IMR-90 (cell line): ENCODE data around the gene ATF7IP. TPM values are rescaled to one million over a fixed set of nuclear protein-coding genes. Genes with fewer than 3 reads are reported as not detected.

Experiments used
- ATAC-seq: fragments of 200-7000 bp; cut with Tn5 transposase; 2 replicates; pipeline ENCODE4 v1.9.1; 2020; ENCODE audit warnings: low read depth, mild to moderate bottlenecking, moderate library complexity
- BruUV-seq: library from RNA; stranded (reverse); fragments of 400-500 nt; replicated peaks from 2 replicates; lab custom pipeline; 2021; lab: Mats Ljungman, UMichigan
- CTCF ChIA-PET: fragments of 300-600 bp; formaldehyde crosslinking; extraction: SDS; loops from one replicate; lab custom pipeline; 2021; ENCODE audit warnings: antibody characterized with exemption; lab: Yijun Ruan, JAX
- POLR2A ChIA-PET: fragments of 300-600 bp; sonication (Branson Sonifier 250); formaldehyde crosslinking; loops from one replicate; lab custom pipeline; 2022; ENCODE audit warnings: antibody characterized with exemption; ENCODE audit not compliant: unreplicated experiment; lab: Charles Lee
- DNase-seq: peaks from one replicate; pipeline ENCODE4 v3.0.0; 2013
- H2AFZ ChIP-seq: replicated peaks from 2 replicates; pipeline ENCODE3; 2013; ENCODE audit warnings: low read length, mild to moderate bottlenecking; ENCODE audit not compliant: poor library complexity
- H2AK5ac ChIP-seq: 2 replicates; pipeline ENCODE4 v1.6.1; 2013; ENCODE audit warnings: low read depth, low read length, inconsistent platforms
- H2AK9ac ChIP-seq: replicated peaks from 2 replicates; pipeline ENCODE3; 2013; ENCODE audit warnings: mild to moderate bottlenecking, low read depth, low read length, moderate library complexity; ENCODE audit not compliant: poor library complexity
- H2BK120ac ChIP-seq: 2 replicates; pipeline ENCODE4 v1.6.1; 2013; ENCODE audit warnings: low read depth, low read length, inconsistent platforms
- H2BK15ac ChIP-seq: 3 replicates; pipeline ENCODE4 v1.6.1; 2013; ENCODE audit warnings: low read depth, low read length, inconsistent platforms
- H2BK20ac ChIP-seq: 2 replicates; pipeline ENCODE4 v1.6.1; 2013; ENCODE audit warnings: low read depth, mild to moderate bottlenecking, inconsistent platforms, low read length, moderate library complexity
- H2BK5ac ChIP-seq: 2 replicates; pipeline ENCODE4 v1.6.1; 2013; ENCODE audit warnings: mild to moderate bottlenecking, low read depth, low read length, inconsistent platforms; ENCODE audit not compliant: poor library complexity, severe bottlenecking
- H3K14ac ChIP-seq: replicated peaks from 2 replicates; pipeline ENCODE4 v1.6.1; 2013; ENCODE audit warnings: low read depth, low read length, inconsistent platforms
- H3K18ac ChIP-seq: 2 replicates; pipeline ENCODE4 v1.6.1; 2013; ENCODE audit warnings: low read depth, low read length, control low read depth
- H3K23ac ChIP-seq: 2 replicates; pipeline ENCODE4 v1.6.1; 2013; ENCODE audit warnings: low read depth, low read length, inconsistent platforms
- H3K27ac ChIP-seq: 2 replicates; pipeline ENCODE4 v1.5.1; 2013; ENCODE audit warnings: mild to moderate bottlenecking, control low read depth, low read length; ENCODE audit not compliant: insufficient read depth
- H3K27me3 ChIP-seq: 2 replicates; pipeline ENCODE4 v1.6.1; 2013; ENCODE audit warnings: low read length; ENCODE audit not compliant: control insufficient read depth, insufficient read depth
- H3K36me3 ChIP-seq: 2 replicates; pipeline ENCODE4 v1.6.1; 2013; ENCODE audit warnings: low read length, mixed read lengths; ENCODE audit not compliant: control insufficient read depth, insufficient read depth
- H3K4ac ChIP-seq: 2 replicates; pipeline ENCODE4 v1.6.1; 2013; ENCODE audit warnings: low read depth, low read length, inconsistent platforms
- H3K4me1 ChIP-seq: 2 replicates; pipeline ENCODE4 v1.6.1; 2013; ENCODE audit warnings: low read length, mixed read lengths; ENCODE audit not compliant: control insufficient read depth, insufficient read depth
- H3K4me2 ChIP-seq: 2 replicates; pipeline ENCODE4 v1.6.1; 2013; ENCODE audit warnings: low read depth, mild to moderate bottlenecking, control low read depth, low read length, moderate library complexity
- H3K4me3 ChIP-seq: 2 replicates; pipeline ENCODE4 v1.5.1; 2013; ENCODE audit warnings: low read depth, mild to moderate bottlenecking, control low read depth, low read length, moderate library complexity; ENCODE audit not compliant: insufficient read depth
- H3K56ac ChIP-seq: 2 replicates; pipeline ENCODE4 v1.6.1; 2013; ENCODE audit warnings: low read length, inconsistent platforms; ENCODE audit not compliant: insufficient read depth; ENCODE audit errors: extremely low read depth
- H3K79me1 ChIP-seq, 2 experiments: 2 replicates each; pipeline ENCODE4 v1.6.1; 2013; ENCODE audit warnings: low read length in 2 of 2, inconsistent platforms in 1 of 2, low read depth in 1 of 2
- H3K9ac ChIP-seq: 2 replicates; pipeline ENCODE4 v1.6.1; 2013; ENCODE audit warnings: low read depth, low read length, control low read depth
- H3K9me1 ChIP-seq: 2 replicates; pipeline ENCODE4 v1.6.1; 2013; ENCODE audit warnings: low read length, inconsistent platforms; ENCODE audit not compliant: insufficient read depth
- H3K9me3 ChIP-seq: 2 replicates; pipeline ENCODE4 v1.6.1; 2013; ENCODE audit warnings: low read length; ENCODE audit not compliant: control insufficient read depth, insufficient read depth
- H4K20me1 ChIP-seq: 2 replicates; pipeline ENCODE4 v1.6.1; 2013; ENCODE audit warnings: low read length, inconsistent platforms; ENCODE audit not compliant: insufficient read depth
- H4K5ac ChIP-seq: 2 replicates; pipeline ENCODE4 v1.6.1; 2013; ENCODE audit warnings: mild to moderate bottlenecking, low read depth, low read length, control low read depth
- H4K8ac ChIP-seq, 2 experiments: 2 replicates each; pipeline ENCODE4 v1.6.1; 2013; ENCODE audit warnings: low read depth in 2 of 2, low read length in 2 of 2, control low read depth in 1 of 2, inconsistent platforms in 1 of 2
- H4K91ac ChIP-seq: 2 replicates; pipeline ENCODE4 v1.6.1; 2013; ENCODE audit warnings: low read depth, low read length, inconsistent platforms; ENCODE audit not compliant: insufficient read depth
- CHD1 ChIP-seq: IDR thresholded peaks from 2 replicates; pipeline ENCODE4 v1.6.1; 2012; ENCODE audit warnings: low read depth, low read length, improper control_type of control experiment
- ELK1 ChIP-seq: fragments of 150-350 bp; IDR thresholded peaks from 2 replicates; pipeline ENCODE4 v1.6.1; 2016; ENCODE audit warnings: low read depth, mild to moderate bottlenecking, low read length, moderate library complexity, borderline replicate concordance
- FOS ChIP-seq: fragments of 150-350 bp; IDR thresholded peaks from 2 replicates; pipeline ENCODE4 v1.6.1; 2016; ENCODE audit warnings: low read depth, low read length
- MAZ ChIP-seq: IDR thresholded peaks from 2 replicates; pipeline ENCODE4 v1.6.1; 2012; ENCODE audit warnings: low read depth, mild to moderate bottlenecking, low read length, improper control_type of control experiment, moderate library complexity, borderline replicate concordance
- MXI1 ChIP-seq: IDR thresholded peaks from 2 replicates; pipeline ENCODE4 v1.6.1; 2012; ENCODE audit warnings: low read depth, mild to moderate bottlenecking, low read length, moderate library complexity, borderline replicate concordance
- NFE2L2 ChIP-seq: fragments of 150-350 bp; IDR thresholded peaks from 2 replicates; pipeline ENCODE4 v1.6.1; 2016; ENCODE audit warnings: low read depth, mild to moderate bottlenecking, low read length
- POLR2A ChIP-seq: IDR thresholded peaks from 2 replicates; pipeline ENCODE4 v1.6.1; 2012; ENCODE audit warnings: mild to moderate bottlenecking, low read depth, low read length
- RAD21 ChIP-seq: IDR thresholded peaks from 2 replicates; pipeline ENCODE4 v1.6.1; 2012; ENCODE audit warnings: low read length, improper control_type of control experiment
- RFX5 ChIP-seq: IDR thresholded peaks from 2 replicates; pipeline ENCODE4 v1.8.0; 2012; ENCODE audit warnings: low read depth, mild to moderate bottlenecking, low read length, moderate library complexity
- SMC3 ChIP-seq: fragments of 150-350 bp; IDR thresholded peaks from 2 replicates; pipeline ENCODE4 v1.6.1; 2016; ENCODE audit warnings: low read depth, mild to moderate bottlenecking, antibody characterized with exemption, low read length, moderate library complexity
- WGBS, 2 experiments: methylation state at CpG; one replicate each; pipeline versions ENCODE4 v1.1.5 to v1.1.7; 2013; ENCODE audit warnings: missing lambda C conversion rate in 2 of 2; ENCODE audit not compliant: insufficient read length in 1 of 2; ENCODE audit errors: extremely low coverage in 2 of 2; 5-methylcytosine and 5-hydroxymethylcytosine counted together
- dilution Hi-C: fragments of 300-500 bp; cut with HindIII; formaldehyde crosslinking; loops from one replicate; pipeline ENCODE4 v1.14.3; 2018; ENCODE audit warnings: low sequenced_read_pairs; ENCODE audit not compliant: unreplicated experiment
- in situ Hi-C: fragments of 300-500 bp; cut with MboI; formaldehyde crosslinking; loops from 3 replicates; pipeline ENCODE4 v1.14.3; 2019; ENCODE audit warnings: low sequenced_read_pairs, inconsistent platforms, mixed read lengths
- intact Hi-C: fragments of 100-400 bp; cut with micrococcal nuclease; formaldehyde crosslinking; loops from 2 replicates; pipeline ENCODE4 v1.10.0; 2022
- polyA plus RNA-seq, 3 experiments: library from polyadenylated mRNA; depleted of rRNA; stranded (reverse); fragments of >200 nt; gene quantifications; 2 replicates each; pipeline ENCODE4 v1.2.3, GENCODE V29; 2012; ENCODE audit warnings: low replicate concordance in 1 of 3
- total RNA-seq: library from RNA; depleted of rRNA; stranded (reverse); fragments of >200 nt; gene quantifications from 2 replicates; pipeline ENCODE4 v1.2.3, GENCODE V29; 2012
- TF ChIP-seq, protein P1 (sequence below): conservative IDR thresholded peaks from 2 replicates; pipeline ENCODE4 v1.5.1; 2012; ENCODE audit warnings: mild to moderate bottlenecking, low read depth, low read length, improper control_type of control experiment

ATF7IP gene
- total and polyA plus RNA-seq, 2 of the 4 experiments (the other 2 are of a cell fraction) = 9.4 to 22.8 TPM

- H3K18ac ChIP-seq = no peak overlapping the region
- CTCF ChIA-PET = no interaction called here
- H3K56ac ChIP-seq = no peak overlapping the region
- no peak overlapping the region for H3K9ac ChIP-seq
- TF ChIP-seq ELK1 (no peak), RFX5 (no peak), SMC3 (no peak), POLR2A (no peak), FOS (no peak), RAD21 (no peak), CHD1 (no peak), NFE2L2 (no peak), MXI1 (no peak), MAZ (no peak)
- TF ChIP-seq, protein P1, sequence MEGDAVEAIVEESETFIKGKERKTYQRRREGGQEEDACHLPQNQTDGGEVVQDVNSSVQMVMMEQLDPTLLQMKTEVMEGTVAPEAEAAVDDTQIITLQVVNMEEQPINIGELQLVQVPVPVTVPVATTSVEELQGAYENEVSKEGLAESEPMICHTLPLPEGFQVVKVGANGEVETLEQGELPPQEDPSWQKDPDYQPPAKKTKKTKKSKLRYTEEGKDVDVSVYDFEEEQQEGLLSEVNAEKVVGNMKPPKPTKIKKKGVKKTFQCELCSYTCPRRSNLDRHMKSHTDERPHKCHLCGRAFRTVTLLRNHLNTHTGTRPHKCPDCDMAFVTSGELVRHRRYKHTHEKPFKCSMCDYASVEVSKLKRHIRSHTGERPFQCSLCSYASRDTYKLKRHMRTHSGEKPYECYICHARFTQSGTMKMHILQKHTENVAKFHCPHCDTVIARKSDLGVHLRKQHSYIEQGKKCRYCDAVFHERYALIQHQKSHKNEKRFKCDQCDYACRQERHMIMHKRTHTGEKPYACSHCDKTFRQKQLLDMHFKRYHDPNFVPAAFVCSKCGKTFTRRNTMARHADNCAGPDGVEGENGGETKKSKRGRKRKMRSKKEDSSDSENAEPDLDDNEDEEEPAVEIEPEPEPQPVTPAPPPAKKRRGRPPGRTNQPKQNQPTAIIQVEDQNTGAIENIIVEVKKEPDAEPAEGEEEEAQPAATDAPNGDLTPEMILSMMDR = no peak
- no peak overlapping the region for H3K23ac ChIP-seq
- H2BK120ac ChIP-seq = no peak overlapping the region
- no peak overlapping the region for H2AK9ac ChIP-seq
- no peak overlapping the region for H3K4me3 ChIP-seq
- no peak overlapping the region for H2AFZ ChIP-seq
- BruUV-seq = no TSS peak
- no peaks in the 10 kb centered on the region for H3K27me3 ChIP-seq
- no peaks in the 10 kb centered on the region for H4K20me1 ChIP-seq
- peaks cover 0 to 3% of the 10 kb centered on the region in 2 experiments; a peak in 2 of 4 replicates for H3K79me1 ChIP-seq
- POLR2A ChIA-PET = no interaction called here
- H4K5ac ChIP-seq = no peak overlapping the region
- H2BK5ac ChIP-seq = no peak overlapping the region
- no peak overlapping the region for H2BK15ac ChIP-seq
- dilution Hi-C loops = no loop called here
- no peak overlapping the region for H3K14ac ChIP-seq
- H3K9me3 ChIP-seq = no peaks in the 10 kb centered on the region
- H4K91ac ChIP-seq = no peak overlapping the region
- no peak overlapping the region for H2AK5ac ChIP-seq
- H4K8ac ChIP-seq = no peak overlapping the region
- no peak overlapping the region for H3K4me2 ChIP-seq
- H3K27ac ChIP-seq = no peak overlapping the region
- WGBS, 2 experiments = no CpG with 5 or more reads among the region's 1 CpG
- H3K4ac ChIP-seq = no peak overlapping the region
- no peaks in the 10 kb centered on the region for H3K4me1 ChIP-seq
- no peaks in the 10 kb centered on the region for H3K9me1 ChIP-seq
- in situ Hi-C loops = no loop called here
- DNase-seq (no peak), ATAC-seq (no peak)
- intact Hi-C loops = no loop called here
- peaks cover 35% of the 10 kb centered on the region for H3K36me3 ChIP-seq
- H2BK20ac ChIP-seq = no peak overlapping the region
These were observed 116.9 kb downstream of the ATF7IP start for GRCh38 chr12:14482361-14482760.
